HG02943 (cell line): ENCODE results near the gene PRPF39.
"Not testable (repeated sequence)": the region's sequence is repeated elsewhere in the genome, so short reads cannot be mapped to it uniquely, and the experiment has no call there.

Experiments
- ATAC-seq: cut with Tn5 transposase; IDR thresholded peaks from one replicate; pipeline ENCODE4 v1.9.1; 2021; ENCODE audit warnings: mild to moderate bottlenecking, low read depth, moderate library complexity; ENCODE audit not compliant: unreplicated experiment

The PRPF39 gene

DNA sequence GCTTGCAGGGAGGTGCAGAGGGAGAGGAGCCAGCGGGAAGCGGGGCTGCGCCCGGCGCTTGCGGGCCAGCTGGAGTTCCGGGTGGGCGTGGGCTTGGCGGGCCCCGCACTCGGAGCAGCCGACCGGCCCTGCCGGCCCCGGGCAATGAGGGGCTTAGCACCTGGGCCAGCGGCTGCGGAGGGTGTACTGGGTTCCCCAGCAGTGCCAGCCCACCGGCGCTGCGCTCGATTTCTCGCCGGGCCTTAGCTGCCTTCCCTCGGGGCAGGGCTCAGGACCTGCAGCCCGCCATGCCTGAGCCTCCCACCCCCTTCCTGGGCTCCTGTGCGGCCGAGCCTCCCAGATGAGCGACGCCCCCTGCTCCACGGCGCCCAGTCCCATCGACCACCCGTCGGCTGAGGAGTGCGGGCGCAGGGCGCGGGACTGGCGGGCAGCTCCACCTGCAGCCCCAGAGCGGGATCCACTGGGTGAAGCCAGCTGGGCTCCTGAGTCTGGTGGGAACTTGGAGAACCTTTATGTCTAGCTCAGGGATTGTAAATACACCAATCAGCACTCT lies 3.4 kb upstream of the PRPF39 start:
- ATAC-seq = not testable (repeated sequence)

DNA sequence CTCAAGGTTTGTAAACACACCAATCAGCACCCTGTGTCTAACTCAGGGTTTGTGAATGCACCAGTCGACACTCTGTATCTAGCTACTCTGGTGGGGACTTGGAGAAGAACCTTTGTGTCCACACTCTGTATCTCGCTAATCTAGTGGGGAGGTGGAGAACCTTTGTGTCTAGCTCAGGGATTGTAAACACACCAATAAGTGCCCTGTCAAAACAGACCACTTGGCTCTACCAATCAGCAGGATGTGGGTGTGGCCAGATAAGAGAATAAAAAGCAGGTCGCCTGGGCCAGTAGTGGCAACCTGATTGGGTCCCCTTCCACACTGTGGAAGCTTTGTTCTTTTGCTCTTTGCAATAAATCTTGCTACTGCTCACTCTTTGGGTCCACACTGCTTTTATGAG lies 2.8 kb upstream of the PRPF39 start:
- ATAC-seq = not testable (repeated sequence)

DNA sequence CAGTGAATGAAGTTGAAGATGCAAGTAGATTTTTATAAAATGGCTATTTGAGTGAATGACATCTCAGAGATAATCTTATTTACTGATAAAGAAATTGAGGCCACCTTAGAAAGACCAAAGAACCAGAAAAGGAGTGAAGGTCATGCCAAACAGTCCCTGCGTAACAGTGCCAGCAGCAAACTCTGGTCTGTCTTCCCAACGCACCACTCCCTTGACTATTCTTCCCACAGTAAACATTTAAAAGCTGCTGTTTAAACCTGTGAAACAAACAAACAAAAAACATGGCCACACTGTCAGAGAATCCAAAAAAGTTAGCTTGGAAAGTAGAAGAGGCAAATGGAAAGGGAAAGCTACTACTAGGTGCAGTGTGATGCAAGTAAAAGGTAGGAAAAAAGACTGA lies 1.5 kb upstream of the PRPF39 start:
- ATAC-seq = no peak

DNA sequence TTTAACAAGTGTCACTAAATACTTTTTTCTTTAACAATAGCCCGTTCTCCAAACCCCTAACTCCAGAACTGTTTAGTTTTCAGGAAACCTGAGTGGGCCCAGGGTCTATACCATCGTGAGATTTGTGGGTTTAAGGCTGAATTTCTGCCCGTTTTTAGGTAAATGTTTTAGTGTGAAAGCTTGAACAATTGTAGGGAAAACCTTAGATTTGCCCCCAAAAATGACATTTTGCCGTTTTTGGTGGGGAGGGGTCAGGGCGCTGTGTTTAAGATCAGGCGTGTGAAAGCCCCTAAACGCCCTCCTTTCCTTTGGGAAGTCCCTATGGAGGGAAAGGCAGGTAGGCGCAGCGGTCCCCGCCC lies 320 bp upstream of the PRPF39 start:
- peak; percentile 11 for ATAC-seq

DNA sequence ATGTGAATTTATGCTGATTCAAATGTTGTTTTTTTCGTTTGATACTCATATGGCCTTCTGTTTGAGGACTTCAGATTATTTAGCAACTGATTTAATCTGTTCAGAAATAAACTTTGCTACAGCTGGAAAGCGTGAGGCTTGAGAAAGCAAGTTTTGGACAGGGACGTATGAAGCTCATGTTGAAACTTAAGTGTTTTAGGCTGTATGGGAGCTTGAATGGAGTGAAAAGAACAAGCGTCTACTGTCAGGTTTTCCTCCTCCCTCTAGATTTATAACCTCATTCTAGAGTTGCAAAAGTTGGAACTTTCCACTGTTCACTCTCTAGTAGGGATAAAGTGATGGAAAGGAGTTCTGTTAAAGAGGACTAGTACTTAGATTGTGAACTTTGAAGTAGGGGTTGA lies 1.0 kb downstream of the PRPF39 start:
- peak; percentile 1 for ATAC-seq

DNA sequence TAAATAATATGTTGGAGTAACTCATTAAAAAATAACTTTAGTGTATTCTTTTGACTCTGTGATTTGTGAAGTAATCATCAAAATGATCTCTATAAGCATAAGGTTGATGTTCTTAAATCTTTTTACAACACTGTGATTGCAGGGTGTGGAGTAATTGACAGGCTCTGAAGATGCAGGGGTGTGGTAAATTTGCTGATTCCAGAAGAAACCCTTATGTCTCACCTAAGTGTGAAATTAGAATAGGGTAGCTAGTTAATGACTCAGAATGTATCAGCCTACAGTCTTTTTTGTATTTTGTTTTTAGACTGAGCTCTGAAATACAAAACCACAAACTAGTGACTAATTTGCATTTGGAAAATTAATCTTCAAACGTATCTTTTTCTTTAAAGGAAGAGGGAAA lies 5.9 kb downstream of the PRPF39 start:
- ATAC-seq = no peak

DNA sequence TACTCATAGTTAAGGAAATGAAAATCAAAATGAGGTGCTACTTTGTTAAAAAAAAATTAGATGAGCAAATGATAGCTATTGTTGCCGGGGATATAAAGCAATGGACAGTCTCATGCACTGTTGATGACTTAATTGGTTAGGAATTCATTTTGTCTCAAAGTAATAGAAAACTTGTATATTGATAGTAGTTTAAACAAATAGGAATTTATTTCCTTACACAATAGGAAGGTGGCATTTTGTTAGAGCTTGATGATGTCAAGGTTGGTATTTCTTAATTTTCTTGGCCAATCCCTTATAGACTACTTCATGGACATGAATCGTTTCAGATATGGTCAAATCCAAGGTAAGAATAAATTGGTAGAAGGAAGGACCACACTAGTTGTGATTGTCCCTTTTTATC lies 7.8 kb downstream of the PRPF39 start:
- no peak for ATAC-seq

DNA sequence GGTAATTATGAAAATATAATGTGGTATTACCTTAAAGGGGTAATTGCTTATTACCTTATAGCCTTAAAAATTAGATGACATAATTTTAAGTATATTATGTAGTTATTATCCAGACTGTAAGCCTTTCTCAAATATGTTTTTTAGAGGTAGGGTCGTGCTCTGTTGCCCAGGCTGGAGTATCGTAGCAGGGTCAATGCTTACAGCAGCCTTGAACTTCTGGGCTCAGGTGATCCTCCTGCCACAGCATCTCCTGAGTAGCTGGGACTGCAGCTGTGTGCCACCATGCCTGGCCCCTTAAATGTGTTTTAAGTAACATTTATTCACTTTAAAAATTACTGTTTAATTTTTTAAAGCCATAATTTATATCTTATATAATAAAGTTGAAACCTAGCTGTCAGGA lies 10.4 kb downstream of the PRPF39 start:
- ATAC-seq = no peak

DNA sequence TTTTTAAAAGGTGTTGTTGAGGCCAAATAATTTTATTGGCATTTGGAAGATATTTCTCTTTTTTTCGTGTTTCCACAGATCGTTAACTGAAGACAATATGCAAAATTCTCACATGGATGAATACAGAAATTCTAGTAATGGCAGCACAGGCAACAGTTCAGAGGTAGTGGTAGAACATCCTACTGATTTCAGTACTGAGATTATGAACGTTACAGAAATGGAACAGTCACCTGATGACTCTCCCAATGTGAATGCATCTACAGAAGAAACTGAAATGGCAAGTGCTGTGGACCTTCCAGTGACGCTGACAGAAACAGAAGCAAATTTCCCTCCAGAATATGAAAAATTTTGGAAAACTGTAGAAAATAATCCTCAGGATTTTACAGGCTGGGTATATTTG lies 11.2 kb downstream of the PRPF39 start:
- ATAC-seq = no peak

DNA sequence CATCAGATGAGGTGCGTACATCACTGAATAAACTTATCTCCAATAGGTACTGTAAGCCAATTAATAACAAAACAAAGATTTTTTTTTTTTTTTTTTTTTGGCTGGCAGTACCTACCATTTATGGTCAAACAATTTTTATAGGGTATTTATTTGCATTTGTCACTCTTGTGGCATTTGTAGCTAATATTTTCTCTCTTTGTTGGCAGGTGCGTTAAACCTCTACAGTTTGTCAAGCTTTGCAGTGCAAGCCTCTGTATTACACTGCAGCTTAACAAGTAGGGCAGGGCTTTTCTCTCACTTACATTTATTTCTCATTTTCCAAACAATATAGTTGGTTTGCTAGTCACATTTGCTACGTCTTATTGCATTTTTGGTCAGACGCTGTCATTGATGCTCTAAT lies 12.3 kb downstream of the PRPF39 start:
- no peak for ATAC-seq

DNA sequence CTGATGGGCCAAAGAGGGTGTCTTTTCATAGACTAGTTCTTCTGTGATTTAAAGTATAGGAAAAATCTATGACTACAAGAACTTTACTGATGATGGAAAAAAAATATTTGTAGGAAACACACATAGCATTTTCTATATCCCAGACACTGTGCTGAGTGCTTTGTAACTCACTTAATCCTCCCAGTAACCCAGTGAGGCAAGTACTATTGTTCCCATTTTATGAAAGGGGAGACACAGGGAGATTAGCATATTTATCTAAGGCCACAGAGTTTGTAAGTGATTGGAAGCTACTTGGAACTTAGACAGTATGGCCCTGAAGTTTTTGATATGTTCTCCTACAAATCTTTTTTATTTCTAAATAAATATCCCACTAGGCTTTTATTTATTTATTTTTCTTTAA lies 19.9 kb downstream of the PRPF39 start:
- ATAC-seq = no peak

DNA sequence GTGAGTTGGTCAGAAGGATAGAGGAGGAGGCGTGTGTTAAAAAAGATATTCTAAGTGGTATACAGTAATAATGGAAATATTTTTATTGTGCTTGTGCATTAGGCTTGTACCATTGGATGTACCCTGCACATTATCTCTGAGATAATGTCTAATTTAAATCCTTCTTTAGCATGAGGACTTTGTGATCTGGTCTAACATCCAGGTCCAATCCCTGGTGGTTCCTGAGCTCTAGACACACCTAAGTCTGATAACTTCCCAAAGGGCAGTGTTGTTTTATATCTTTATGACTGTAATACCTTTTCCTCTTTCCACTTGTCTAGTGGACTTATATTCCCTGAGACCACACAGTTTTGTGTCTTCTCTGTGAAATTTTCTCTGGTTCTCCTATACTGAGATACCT lies 20.6 kb downstream of the PRPF39 start:
- no peak for ATAC-seq

DNA sequence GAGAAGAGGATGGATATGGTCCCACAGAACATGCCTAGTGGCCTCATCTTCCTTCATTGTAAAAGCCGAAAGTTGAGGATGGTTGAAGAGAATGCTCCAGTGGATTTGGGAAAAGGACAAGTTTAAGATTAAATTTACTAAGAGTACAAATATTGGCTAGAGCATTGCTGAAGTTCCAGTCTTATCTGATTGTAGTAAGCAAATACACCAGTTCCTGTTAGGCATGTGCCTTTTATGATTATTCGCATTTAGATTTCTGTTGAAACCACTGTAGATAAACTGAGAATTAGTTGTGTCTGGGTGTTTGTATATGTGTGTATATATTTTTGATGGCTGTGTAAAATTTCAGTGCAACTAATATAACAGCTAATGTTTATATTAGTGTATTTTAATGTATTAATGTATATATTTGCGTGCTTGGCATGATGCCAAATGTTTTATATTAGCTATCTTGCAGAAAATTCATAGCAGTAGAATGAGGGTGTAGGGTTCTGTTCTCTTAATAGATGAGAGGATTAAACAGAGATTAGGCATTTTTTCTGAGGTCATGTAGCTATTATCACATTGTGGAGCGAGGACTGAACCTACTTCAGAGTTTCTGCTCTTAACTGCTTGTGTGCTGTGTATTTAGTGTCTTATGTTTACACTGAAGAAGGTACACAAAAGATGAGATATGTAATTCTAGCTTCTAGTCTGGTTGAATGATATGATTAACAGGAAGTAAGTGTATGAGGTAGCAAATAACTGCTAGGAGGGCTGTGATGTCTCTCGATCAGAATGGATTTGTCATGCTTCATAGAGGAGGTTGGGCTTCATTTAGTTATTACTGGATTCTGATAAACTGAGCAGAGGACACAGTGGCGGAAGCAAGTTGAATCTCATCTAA lies 29.2 kb downstream of the PRPF39 start:
- ATAC-seq = no peak

DNA sequence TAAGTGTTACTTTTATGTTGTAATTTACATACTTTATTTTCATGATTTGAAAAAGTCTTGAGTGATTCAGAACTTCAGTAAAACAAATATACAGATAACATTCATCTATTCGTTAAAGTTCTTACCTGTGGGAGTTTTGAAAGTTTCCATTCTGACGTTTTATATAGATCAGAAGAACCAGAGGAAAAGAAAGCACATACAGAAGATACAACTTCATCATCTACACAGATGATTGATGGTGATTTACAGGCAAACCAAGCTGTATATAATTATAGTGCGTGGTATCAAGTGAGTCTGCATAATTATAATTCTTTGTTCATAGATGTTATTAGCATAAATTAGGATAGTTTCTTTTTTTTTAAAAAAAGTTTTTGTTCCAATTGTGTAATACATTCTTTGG lies 30.4 kb downstream of the PRPF39 start:
- ATAC-seq = no peak

DNA sequence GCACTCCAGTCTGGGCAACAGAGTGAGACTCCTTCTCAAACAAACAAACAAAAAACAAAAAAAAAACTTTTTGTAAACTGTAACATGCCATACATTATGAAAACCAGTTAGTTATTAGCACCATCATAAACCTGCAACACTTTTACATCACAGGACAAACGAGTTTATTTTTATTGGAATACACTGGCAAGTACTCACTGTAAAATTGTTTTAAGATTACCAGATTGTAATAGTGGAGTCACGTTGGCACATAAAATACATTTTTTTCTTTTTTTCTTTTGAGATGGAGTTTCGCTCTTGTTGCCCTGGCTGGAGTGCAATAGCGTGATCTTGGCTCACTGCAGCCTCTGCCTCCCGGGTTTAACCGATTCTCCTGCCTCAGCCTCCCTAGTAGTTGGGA lies 34.7 kb downstream of the PRPF39 start:
- no peak for ATAC-seq

DNA sequence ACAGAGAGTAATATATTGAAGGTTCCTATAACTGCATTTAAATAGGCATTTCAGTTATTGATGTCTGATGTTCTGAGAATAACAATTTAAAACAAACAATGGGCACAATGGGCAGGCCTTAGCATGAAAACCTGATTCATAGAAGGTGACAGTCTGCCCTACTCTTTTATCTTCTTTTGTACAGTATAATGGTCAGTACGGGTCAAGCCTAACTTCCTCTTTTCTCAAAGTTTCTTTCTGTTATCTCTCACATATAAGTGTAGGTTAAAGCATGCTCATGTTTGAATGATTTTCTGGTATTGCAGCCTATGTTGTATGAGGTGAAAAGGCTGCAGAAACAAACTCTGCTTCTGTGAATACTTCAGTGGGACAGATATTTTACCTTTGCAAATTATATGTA lies 36.2 kb downstream of the PRPF39 start:
- no peak for ATAC-seq

DNA sequence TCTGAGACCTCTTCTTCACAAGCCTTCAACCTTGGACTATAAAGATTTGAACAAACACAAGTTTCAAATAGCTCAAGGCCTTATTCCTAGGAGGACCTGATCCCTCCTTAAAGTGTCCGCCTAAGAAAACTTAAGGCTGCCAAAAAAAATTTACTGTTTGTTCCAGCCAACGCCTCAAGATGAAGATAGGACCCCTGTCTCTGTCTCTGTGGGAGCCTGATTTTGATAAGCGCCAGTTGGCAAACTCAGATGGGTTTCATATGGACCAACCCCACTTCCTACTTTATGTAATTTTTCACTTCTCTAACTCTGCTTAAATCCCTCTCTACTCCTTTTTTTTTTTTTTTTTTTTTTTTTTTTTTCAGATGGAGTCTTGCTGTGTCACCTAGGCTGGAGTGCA lies 39.4 kb downstream of the PRPF39 start:
- no peak for ATAC-seq

DNA sequence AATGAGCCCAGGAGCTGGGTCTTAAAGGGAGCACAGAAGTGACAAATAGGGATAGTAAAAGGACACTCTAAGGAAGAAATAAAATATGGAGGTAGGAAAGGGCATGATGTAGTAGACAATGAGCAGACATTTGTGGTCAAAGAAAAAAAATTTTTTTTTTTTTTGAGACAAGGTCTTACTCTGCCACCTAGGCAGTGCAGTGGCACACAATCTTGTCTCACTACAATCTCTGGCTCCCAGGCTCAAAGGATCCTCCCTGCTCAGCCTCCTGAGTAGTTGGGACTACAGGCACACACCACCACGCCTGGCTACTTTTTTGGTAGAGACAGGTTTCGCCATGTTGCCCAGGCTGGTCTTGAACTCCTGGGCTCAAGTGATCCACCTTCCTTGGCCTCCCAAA lies 41.8 kb downstream of the PRPF39 start:
- no peak for ATAC-seq

DNA sequence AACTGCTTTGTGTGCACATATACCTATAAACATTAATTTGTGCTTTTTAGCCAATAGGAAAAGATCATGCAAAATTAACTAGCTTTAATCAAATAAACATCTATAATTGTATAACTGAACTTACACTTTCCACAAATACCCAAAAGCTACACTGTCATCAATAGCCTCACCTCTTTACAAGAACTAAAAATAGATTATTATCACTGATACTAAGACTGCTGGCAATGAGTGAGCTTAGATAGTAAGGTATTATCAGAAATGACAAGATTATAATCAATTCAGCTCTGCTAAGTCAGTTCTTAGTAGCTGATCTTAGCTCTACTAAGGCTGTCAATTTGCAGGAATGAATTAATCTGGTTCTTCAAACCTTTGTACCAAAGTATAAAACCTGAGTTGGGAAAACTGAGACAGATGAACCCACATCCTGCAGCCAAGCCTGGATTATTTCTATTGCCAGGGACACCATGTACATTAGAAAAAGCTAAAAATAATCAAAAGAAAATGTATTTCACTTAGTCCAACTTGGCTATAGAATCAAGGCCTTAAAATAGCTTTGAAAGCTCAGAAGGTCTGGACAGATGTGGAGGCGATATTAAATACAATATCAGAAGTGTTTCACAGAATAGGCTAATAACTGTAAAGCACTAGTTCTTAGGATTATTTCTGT lies 45.2 kb downstream of the PRPF39 start:
- ATAC-seq = no peak

DNA sequence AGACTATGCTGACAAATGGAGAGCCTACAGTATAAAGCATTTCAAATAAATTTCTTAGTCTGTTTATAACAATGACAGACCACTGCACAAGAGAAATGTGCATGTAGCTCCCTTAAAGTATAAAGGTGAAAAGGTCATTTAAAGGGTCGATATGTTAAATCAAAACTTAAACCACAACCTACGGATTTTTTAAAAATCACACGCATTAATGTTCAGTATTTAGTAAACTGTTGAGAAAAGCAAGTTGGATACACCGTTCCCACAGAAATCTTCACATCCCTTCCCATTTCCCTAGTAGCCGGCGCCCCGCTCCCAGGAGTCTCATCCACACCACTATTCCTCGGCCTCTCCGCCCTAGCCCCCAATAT lies 49.8 kb downstream of the PRPF39 start:
- ATAC-seq = no peak

DNA sequence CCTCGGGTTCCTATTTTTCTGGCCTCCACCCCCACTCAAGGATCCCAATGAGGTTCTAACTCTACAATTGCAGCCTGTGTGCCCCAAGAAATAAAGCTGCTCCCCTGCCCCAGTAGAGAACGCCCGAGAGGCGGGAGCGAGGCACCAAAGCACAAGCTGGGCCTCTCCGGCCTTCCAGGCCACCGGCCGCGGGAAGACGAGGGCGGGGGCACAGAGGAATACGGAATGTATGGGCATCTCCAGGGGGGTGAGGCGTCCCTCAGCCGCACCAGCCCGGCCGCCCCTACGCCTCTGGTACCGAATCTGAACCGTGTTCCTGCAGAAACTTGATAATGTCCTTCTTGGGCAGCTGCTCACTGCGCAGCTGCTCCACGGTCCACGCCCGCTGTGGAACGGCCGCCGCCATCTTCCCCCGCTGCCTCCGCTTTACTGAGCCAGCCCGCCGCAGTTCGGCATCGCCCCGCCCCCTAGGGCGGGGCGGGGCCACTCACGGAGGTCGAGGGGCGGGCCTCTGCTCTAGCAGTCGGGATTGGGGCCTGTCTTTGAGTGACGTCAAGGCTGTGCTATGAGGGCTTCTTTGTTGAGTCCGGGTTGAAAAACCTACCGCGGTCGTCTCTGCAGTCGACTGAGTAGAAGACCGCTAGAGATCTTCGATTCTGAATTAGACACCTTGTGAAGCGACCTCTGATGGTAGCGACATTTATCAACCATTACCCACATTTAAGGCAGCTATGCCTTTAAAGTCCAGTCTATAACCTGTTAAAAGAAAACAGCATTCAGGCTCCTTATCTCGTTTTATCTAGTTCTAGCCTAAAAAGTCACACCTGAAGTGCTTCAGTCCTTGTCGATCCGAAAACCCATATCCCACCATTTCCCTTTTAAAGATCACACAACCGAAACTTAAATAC lies 50.4 kb downstream of the PRPF39 start, which contains the start of gene FKBP3:
Gene FKBP3, minus strand, starts transcription at position 431 of the 908 bp plus-strand sequence. Its CDS starts 25 bp downstream, at position 406.
- ATAC-seq = peak; percentile 88
